Adipocyte (in vitro differentiated cells): ENCODE measurements around the gene ATP8B4.
"Not testable (repeated sequence)": the region's sequence is repeated elsewhere in the genome, so short reads cannot be mapped to it uniquely, and the experiment has no call there.

Experiments used
- DNase-seq: peaks from one replicate; pipeline ENCODE4 v3.0.0-alpha.2; 2015; ENCODE audit warnings: low read depth
- H3K27me3 ChIP-seq: replicated peaks from 2 replicates; pipeline ENCODE4 v1.7.0; 2013; ENCODE audit warnings: mild to moderate bottlenecking, low read length, moderate library complexity; ENCODE audit not compliant: control insufficient read depth, insufficient read depth
- H3K36me3 ChIP-seq: 2 replicates; pipeline ENCODE4 v1.7.0; 2013; ENCODE audit warnings: low read length, mild to moderate bottlenecking, moderate library complexity; ENCODE audit not compliant: control insufficient read depth, insufficient read depth, severe bottlenecking
- H3K4me1 ChIP-seq: 2 replicates; pipeline ENCODE4 v1.7.0; 2013; ENCODE audit warnings: mild to moderate bottlenecking, low read length, moderate library complexity; ENCODE audit not compliant: control insufficient read depth, insufficient read depth
- H3K4me3 ChIP-seq: 2 replicates; pipeline ENCODE4 v1.7.0; 2013; ENCODE audit warnings: mild to moderate bottlenecking, low read length, moderate library complexity
- H3K9ac ChIP-seq: 2 replicates; pipeline ENCODE4 v1.7.0; 2013; ENCODE audit warnings: mild to moderate bottlenecking, low read length, moderate library complexity
- H3K9me3 ChIP-seq: 2 replicates; pipeline ENCODE4 v1.7.0; 2013; ENCODE audit warnings: mild to moderate bottlenecking, low read length, moderate library complexity; ENCODE audit not compliant: control insufficient read depth

Gene ATP8B4

DNA sequence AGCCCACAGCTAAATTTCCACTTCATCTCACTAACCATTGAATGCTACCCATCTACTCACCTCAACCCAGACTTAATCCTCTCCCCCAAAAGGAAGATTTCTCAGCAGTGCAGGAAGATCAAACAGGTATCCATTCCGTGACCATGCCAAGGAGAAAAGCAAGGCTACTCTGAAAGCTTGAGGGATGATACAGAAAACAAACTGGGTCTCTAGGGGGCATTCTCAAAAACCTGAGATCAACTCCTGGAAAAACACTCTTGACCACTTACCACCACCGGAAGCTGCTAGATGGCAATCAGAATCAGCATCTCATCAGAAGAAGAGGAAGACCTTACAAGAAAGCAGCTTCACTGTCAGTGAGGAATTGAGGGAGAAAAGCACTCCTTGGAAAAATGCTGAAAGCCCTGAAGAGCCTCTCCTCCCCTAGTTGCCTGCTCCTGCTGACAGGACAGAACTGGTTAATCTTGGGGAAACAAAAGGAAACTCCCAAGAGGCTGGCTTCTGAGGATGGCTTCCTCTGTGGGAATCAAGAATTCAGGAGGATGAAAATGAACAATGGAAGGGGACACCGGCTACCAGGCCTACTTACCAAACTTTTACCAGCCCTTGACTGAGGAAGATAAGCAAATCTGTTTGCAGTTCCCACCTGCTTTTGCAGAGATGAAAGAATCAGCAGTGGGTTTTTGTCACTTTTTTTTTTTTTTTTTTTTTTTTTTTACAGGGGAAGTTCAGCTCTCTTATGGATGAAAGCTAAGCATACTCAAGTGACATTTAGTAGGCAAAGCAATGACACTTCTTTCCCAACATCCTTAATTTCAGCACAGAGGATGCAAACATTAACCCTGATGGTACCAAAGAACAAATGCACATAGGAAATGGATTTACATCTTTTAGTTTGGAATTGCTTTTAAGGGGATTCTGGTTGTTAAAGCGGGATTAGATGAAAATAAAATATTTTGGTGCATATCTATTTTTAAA is at the start of gene ATP8B4:
Gene ATP8B4, minus strand, starts transcription at position 171 of the 978 bp plus-strand sequence. CDS start 12,267 bp downstream, outside the sequence.
- no peak for DNase-seq
- Histone ChIP-seq H3K27me3 (no peaks in the 10 kb centered on the region), H3K9me3 (peaks cover 9% of the 10 kb centered on the region), H3K4me3 (no peak within 1 kb of the TSS), H3K36me3 (no peaks in the 10 kb centered on the region), H3K4me1 (no peaks in the 10 kb centered on the region), H3K9ac (no peak within 1 kb of the TSS)

DNA sequence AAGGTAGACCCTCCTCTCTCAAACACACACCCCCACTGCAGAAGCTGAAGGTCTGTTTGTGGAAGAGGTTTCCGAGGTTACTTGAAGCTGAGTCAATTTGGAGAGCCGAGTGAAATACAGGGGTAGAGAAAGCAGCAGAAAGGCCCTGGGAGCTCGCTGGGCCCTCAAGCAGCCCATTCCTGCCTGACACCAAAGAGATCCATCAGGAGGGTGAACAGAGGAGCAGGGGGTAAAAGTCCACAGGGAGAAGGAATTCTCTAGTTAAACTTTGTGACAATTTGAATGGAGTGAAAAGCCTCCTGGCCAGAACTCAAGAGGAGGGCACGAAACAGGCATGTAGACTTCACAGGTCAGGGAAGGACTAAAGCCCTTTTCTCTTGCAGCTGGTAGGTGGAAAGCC is 49.3 kb upstream of the ATP8B4 start:
- Histone ChIP-seq H3K27me3 (no peaks in the 10 kb centered on the region), H3K9ac (no peak overlapping the region), H3K9me3 (no peaks in the 10 kb centered on the region), H3K36me3 (no peaks in the 10 kb centered on the region), H3K4me3 (no peak overlapping the region), H3K4me1 (peaks cover 35% of the 10 kb centered on the region)
- no peak for DNase-seq

DNA sequence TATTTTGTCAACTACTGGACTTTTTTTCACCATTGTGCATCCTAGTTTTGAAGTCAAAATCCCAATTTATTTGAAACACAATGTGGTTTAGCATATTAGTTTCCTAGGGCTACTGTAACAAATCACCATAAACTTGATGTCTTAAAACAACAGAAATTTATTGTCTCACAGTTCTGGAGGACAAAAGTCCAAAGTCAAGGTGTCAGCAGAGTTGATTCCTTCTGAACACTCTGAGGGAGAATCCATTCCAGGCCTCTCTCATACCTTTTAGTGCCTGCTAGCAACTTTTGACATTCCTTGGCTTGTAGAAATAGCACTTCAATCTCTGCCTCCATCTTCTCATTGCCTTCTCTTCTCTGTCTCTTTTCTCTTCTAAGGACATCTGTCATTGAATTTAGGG is 48.1 kb upstream of the ATP8B4 start:
- Histone ChIP-seq H3K9ac (no peak overlapping the region), H3K36me3 (no peaks in the 10 kb centered on the region), H3K9me3 (peaks cover 4% of the 10 kb centered on the region), H3K4me3 (no peak overlapping the region), H3K27me3 (no peaks in the 10 kb centered on the region), H3K4me1 (peaks cover 41% of the 10 kb centered on the region)
- no peak for DNase-seq

- DNase-seq: peak; percentile 66
- Histone ChIP-seq H3K4me1 (peaks cover 41% of the 10 kb centered on the region), H3K9me3 (peaks cover 4% of the 10 kb centered on the region), H3K9ac (peak overlapping the region; percentile 70), H3K36me3 (no peaks in the 10 kb centered on the region), H3K4me3 (peak overlapping the region; percentile 57), H3K27me3 (no peaks in the 10 kb centered on the region)
These were observed 47.2 kb upstream of the ATP8B4 start for GRCh38 chr15:50166216-50166615.

GRCh38 chr15:50164458-50164857 is 45.4 kb upstream of the ATP8B4 start:
- H3K9ac ChIP-seq: no peak overlapping the region
- H3K4me1 ChIP-seq: peaks cover 41% of the 10 kb centered on the region
- no peaks in the 10 kb centered on the region for H3K27me3 ChIP-seq
- no peaks in the 10 kb centered on the region for H3K36me3 ChIP-seq
- peaks cover 4% of the 10 kb centered on the region for H3K9me3 ChIP-seq
- peak overlapping the region; percentile 10 for H3K4me3 ChIP-seq
- no peak for DNase-seq

DNA sequence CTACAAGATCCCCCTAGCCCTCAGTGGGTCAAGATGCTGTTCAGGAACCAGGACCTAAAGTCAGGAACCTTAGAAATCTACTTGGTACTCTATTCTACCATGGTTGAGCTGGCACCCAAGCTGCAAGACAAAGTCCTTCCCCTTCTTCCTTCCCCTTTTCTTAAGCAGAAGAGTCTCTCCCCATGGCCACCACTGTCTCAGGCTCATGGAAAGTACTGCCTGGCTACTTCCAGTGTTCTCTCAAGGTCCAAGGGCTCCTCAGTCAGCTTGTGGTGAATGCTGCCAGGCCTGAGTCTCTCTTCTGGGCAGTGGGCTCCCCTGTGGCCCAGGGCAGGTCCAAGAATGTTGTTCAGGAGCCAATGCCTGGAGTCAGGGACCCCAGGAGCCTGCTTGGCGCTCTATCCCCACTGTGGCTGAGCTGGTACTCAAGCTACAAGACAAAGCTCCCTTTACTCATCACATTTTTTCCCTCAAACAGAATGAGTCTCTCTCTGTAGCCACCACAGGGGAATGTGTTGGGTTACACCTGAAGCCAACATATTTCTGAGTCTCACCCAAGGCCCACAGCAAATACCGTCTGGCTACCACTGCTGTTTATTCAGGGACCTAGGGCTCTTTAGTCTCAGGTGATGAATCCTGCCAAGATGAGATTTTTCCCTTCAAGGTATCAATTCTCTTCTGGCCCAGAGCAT is 44.8 kb upstream of the ATP8B4 start:
- Histone ChIP-seq H3K27me3 (no peaks in the 10 kb centered on the region), H3K9me3 (peaks cover 4% of the 10 kb centered on the region), H3K4me1 (peaks cover 41% of the 10 kb centered on the region), H3K36me3 (no peaks in the 10 kb centered on the region), H3K9ac (no peak overlapping the region), H3K4me3 (peak overlapping the region; percentile 10)
- DNase-seq: no peak

DNA sequence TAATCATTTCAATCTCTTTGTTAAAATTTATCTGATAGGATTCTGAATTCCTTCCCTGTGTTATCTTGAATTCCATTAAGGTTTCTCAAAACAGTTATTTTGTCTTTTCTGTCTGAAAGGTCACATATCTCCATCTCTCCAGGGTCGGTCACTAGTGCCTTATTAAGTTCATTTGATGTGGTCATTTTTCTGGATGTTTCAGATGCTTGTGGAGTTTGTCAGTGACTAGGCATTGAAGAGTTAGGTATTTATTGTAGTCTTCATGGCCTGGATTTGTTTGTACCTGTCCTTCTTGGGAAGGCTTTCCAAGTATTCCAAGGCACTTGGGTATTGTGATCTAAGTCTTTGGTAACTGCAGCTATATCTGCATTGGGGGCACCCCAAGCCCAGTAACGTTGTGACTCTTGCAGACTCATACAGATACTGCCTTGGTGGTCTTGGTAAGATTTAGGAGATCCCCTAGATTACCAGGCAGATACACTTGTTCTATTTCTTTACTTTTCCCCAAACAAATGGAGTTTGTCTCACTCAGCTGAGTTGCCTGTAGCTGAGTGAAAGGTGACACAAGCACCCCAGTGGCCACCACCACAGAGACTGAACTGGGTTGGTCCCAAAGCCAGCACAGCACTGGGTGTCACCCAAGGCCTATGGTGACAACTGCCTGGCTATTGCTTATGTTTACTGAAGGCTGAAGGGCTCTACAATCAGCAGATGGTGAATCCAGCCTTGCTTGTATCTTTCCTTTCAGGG is 44.1 kb upstream of the ATP8B4 start:
- peaks cover 4% of the 10 kb centered on the region for H3K9me3 ChIP-seq
- no peaks in the 10 kb centered on the region for H3K36me3 ChIP-seq
- peaks cover 41% of the 10 kb centered on the region for H3K4me1 ChIP-seq
- no peak for DNase-seq
- H3K9ac ChIP-seq: no peak overlapping the region
- no peak overlapping the region for H3K4me3 ChIP-seq
- H3K27me3 ChIP-seq: no peaks in the 10 kb centered on the region

- H3K9ac ChIP-seq, H3K36me3 ChIP-seq, DNase-seq, H3K4me3 ChIP-seq, H3K27me3 ChIP-seq, H3K4me1 ChIP-seq: not testable (repeated sequence)
- peaks cover 10% of the 10 kb centered on the region for H3K9me3 ChIP-seq
These were observed 39.2 kb upstream of the ATP8B4 start for GRCh38 chr15:50158236-50158635.

- H3K9ac ChIP-seq: no peak overlapping the region
- H3K4me1 ChIP-seq: peaks cover 5% of the 10 kb centered on the region
- no peak overlapping the region for H3K4me3 ChIP-seq
- H3K27me3 ChIP-seq: no peaks in the 10 kb centered on the region
- H3K9me3 ChIP-seq: peaks cover 7% of the 10 kb centered on the region
- H3K36me3 ChIP-seq: no peaks in the 10 kb centered on the region
- DNase-seq: no peak
These were observed 32.4 kb upstream of the ATP8B4 start for GRCh38 chr15:50151476-50151875.

GRCh38 chr15:50150851-50151250 is 31.8 kb upstream of the ATP8B4 start:
- Histone ChIP-seq H3K4me1 (peaks cover 6% of the 10 kb centered on the region), H3K9ac (no peak overlapping the region), H3K36me3 (no peaks in the 10 kb centered on the region), H3K4me3 (no peak overlapping the region), H3K9me3 (peaks cover 7% of the 10 kb centered on the region), H3K27me3 (no peaks in the 10 kb centered on the region)
- DNase-seq: no peak

DNA sequence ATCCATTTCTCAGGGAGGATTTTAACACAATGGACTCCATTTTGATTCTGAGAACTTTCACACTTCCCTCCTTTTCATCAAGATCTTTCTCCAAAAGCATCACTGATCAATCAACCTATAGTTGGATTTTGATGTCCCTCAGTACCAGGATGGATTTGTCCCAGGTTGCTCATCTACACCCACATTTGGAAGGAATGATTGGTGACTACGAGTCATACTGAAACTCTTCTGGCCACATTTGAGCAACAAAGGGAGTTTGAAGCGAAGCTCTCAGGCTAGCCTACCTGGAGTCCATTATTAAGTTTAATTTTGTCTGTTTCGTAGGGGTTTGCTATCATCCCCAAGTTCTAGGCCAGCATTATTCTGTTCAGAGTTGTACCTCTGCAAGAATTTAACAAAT is 31.3 kb upstream of the ATP8B4 start:
- DNase-seq: no peak
- Histone ChIP-seq H3K9me3 (peaks cover 5% of the 10 kb centered on the region), H3K4me1 (peaks cover 10% of the 10 kb centered on the region), H3K4me3 (no peak overlapping the region), H3K9ac (no peak overlapping the region), H3K27me3 (no peaks in the 10 kb centered on the region), H3K36me3 (no peaks in the 10 kb centered on the region)
